Activated CD4-positive, CD25-positive, alpha-beta regulatory T cell treated with anti-CD3 and anti-CD28 coated beads, Interleukin-2, amount 50 U/mL, for 24 hours (primary cell): ENCODE results near the gene YIPF2.
A peak's percentile ranks its signal among the peaks of the same experiment; 100 is the strongest.
"Not testable (repeated sequence)": the region's sequence is repeated elsewhere in the genome, so short reads cannot be mapped to it uniquely, and the experiment has no call there.

Source experiments
- ATAC-seq, 2 donors: fragments of 150-1000 bp; cut with Tn5 transposase; one replicate each; pipeline ENCODE4 v1.10.0; 2021; ENCODE audit warnings: mild to moderate bottlenecking in 1 of 2, moderate library complexity in 1 of 2

YIPF2 gene

GRCh38 chr19:10928563-10929401 lies at the start of gene YIPF2, which contains the start of gene TIMM29:
YIPF2 (minus strand) TSS chr19:10928639; CDS start chr19:10928410, 229 bp downstream.
TIMM29 (plus strand) TSS chr19:10928811; CDS start chr19:10928823, 12 bp downstream.
- peak; percentile 94 for ATAC-seq

GRCh38 chr19:10977742-10978092 lies 49.3 kb upstream of the YIPF2 start:
- no peak for ATAC-seq

- ATAC-seq: no peak
These were observed 47.9 kb upstream of the YIPF2 start for GRCh38 chr19:10976131-10976892.

- no peak for ATAC-seq
These were observed 47.1 kb upstream of the YIPF2 start for GRCh38 chr19:10975374-10976130.

GRCh38 chr19:10971107-10971726 lies 42.8 kb upstream of the YIPF2 start:
- no peak for ATAC-seq

GRCh38 chr19:10968527-10969135 lies 40.2 kb upstream of the YIPF2 start:
- ATAC-seq: no peak

- no peak for ATAC-seq
These were observed 38.4 kb upstream of the YIPF2 start for GRCh38 chr19:10966809-10967208.

- no peak for ATAC-seq
These were observed 37.0 kb upstream of the YIPF2 start for GRCh38 chr19:10965398-10965797.

GRCh38 chr19:10964903-10965302 lies 36.5 kb upstream of the YIPF2 start:
- no peak for ATAC-seq

GRCh38 chr19:10963865-10964264 lies 35.4 kb upstream of the YIPF2 start:
- ATAC-seq: no peak

- no peak for ATAC-seq
These were observed 34.4 kb upstream of the YIPF2 start for GRCh38 chr19:10962863-10963262.

- peak; percentile 32 to 33 for ATAC-seq
These were observed 32.8 kb upstream of the YIPF2 start for GRCh38 chr19:10961073-10961860.

GRCh38 chr19:10960314-10961072 lies 32.1 kb upstream of the YIPF2 start, which contains the start of gene SMARCA4:
SMARCA4 (plus strand) TSS chr19:10961030; CDS start chr19:10984152, 23,122 bp downstream.
- ATAC-seq: peak; percentile 72 to 80

GRCh38 chr19:10959277-10959968 lies 31.0 kb upstream of the YIPF2 start:
- ATAC-seq: not testable (repeated sequence)

GRCh38 chr19:10952809-10953208 lies 24.4 kb upstream of the YIPF2 start:
- ATAC-seq: no peak

GRCh38 chr19:10946958-10947657 lies 18.7 kb upstream of the YIPF2 start:
- ATAC-seq: no peak

GRCh38 chr19:10945264-10945663 lies 16.8 kb upstream of the YIPF2 start:
- no peak for ATAC-seq

- not testable (repeated sequence) for ATAC-seq
These were observed 15.0 kb upstream of the YIPF2 start for GRCh38 chr19:10943412-10943811.

- not testable (repeated sequence) for ATAC-seq
These were observed 13.2 kb upstream of the YIPF2 start for GRCh38 chr19:10941649-10942048.
